OCI-LY3 (cell line): ENCODE results near the gene WHRN.

ENCODE experiments used
- EZH2phosphoT487 ChIP-seq: fragments of 200-600 bp; shearing (Covaris generic); IDR thresholded peaks from 2 replicates; pipeline ENCODE4 v1.6.1; 2018; ENCODE audit warnings: antibody characterized with exemption, mixed run types, low read depth
- TF ChIP-seq, protein P1 (sequence below): fragments of 200-600, 300-600 bp; sonication (generic); IDR thresholded peaks from 2 replicates; pipeline ENCODE4 v1.5.1; 2014; ENCODE audit warnings: antibody characterized with exemption, low read length, low read depth

DNA sequence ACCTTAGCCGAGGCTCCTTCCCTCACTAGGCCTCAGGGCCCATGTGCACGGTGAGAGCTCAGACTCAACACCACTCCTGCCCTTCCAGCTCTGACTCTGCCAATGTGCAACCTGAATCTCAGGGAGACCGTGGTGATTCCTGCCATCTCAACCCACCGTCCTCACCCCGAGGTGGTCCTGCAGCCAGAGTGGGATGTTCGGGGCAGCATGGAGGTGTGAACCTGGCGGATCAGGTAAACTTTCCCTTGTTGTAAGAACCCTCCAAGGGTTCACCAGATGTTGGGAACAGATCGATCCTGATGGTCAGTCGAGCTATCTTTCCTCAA is 117.0 kb downstream of the WHRN start:
- TF ChIP-seq, protein P1, sequence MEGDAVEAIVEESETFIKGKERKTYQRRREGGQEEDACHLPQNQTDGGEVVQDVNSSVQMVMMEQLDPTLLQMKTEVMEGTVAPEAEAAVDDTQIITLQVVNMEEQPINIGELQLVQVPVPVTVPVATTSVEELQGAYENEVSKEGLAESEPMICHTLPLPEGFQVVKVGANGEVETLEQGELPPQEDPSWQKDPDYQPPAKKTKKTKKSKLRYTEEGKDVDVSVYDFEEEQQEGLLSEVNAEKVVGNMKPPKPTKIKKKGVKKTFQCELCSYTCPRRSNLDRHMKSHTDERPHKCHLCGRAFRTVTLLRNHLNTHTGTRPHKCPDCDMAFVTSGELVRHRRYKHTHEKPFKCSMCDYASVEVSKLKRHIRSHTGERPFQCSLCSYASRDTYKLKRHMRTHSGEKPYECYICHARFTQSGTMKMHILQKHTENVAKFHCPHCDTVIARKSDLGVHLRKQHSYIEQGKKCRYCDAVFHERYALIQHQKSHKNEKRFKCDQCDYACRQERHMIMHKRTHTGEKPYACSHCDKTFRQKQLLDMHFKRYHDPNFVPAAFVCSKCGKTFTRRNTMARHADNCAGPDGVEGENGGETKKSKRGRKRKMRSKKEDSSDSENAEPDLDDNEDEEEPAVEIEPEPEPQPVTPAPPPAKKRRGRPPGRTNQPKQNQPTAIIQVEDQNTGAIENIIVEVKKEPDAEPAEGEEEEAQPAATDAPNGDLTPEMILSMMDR, result no peak
- no peak for TF ChIP-seq EZH2phosphoT487
